ENCODE data around the gene BNIP1.
A peak's percentile ranks its signal among the peaks of the same experiment; 100 is the strongest.
"Not testable (repeated sequence)": the region's sequence is repeated elsewhere in the genome, so short reads cannot be mapped to it uniquely, and the experiment has no call there.

Gene BNIP1, protein sequence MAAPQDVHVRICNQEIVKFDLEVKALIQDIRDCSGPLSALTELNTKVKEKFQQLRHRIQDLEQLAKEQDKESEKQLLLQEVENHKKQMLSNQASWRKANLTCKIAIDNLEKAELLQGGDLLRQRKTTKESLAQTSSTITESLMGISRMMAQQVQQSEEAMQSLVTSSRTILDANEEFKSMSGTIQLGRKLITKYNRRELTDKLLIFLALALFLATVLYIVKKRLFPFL

DNA sequence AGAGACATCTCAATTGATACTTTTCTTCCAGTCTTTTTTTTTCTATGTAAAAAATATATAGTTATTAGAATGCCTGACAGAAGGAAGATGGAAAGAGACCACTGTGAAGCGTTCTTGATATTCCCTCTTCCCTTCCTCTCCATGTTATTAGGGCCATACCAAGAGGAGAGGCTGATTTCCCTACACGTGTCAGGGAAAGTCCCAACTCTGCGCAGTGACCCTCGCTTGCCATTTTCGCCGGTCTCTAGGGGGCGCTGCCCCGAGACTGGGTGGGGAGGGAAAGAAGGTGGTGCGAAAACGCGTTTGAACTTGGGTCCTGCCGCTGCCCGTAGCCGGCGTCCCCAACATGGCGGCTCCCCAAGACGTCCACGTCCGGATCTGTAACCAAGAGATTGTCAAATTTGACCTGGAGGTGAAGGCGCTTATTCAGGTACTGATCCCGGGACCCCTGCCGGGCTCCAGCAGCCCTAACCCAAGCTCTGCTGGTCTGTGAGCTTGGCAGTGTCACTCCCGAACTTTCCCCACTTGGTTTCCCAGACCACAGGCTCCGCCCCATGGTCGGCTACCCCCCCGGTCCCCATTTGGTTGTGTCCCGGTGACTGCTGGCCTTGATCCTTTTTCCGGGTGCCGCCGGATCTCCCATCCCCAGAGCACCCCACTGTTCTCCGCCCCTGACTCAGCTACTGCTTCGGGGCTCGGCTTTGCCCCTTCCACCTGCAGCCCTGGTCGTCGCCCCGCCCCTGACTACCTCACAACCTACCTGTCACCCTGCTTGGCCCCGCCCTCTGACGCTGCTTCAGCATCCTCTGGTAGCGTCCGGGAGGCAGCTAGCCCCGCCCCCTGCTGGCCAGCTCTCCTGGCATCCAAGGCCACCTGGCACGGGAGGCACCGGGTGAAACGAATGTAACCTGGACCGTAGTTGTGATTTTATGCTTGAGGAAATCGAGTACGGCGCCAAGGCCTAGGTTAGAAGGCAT, at the start of gene BNIP1:
Gene BNIP1, plus strand, starts transcription at position 332 of the 977 bp plus-strand sequence. Its CDS starts 15 bp downstream, at position 347.
- peak; percentile 90 for DNase-seq

DNA sequence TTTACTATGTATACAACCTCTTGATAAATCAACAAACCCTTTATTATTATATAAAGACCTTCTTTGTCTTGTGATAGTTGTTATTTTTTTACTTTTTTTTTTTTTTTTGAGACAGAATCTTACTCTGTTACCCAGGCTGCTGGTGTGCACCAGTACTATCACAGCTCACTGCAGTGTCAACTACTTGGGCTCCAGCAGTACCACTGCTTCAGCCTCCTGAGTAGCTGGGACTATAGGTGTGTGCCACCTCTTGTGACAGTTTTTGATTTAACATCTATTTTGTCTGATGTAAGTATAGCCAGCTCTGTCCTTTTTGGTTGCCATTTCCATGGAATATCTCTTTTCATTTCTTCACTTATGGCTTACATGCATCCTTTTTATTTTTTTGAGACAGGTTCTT, 45.5 kb upstream of the BNIP1 start:
- no peak for DNase-seq

DNA sequence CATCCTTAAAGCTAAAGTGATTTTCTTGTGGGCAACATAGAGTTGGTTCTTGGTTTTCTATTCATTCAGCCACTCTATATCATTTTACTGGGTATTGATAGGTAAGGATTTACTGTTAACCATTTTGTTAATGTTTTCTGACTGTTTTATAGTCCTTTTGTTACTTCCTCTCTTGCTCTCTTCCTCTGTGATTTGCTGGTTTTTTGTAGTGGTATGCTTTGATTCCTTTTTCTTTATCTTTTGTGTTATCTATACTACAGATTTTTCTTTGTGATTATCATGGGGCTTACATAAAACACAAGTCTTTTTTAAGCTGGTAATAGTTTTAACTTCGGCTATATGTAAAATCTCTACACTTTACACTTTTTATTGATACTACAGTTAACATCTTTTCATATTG, 44.9 kb upstream of the BNIP1 start:
- no peak for DNase-seq

DNA sequence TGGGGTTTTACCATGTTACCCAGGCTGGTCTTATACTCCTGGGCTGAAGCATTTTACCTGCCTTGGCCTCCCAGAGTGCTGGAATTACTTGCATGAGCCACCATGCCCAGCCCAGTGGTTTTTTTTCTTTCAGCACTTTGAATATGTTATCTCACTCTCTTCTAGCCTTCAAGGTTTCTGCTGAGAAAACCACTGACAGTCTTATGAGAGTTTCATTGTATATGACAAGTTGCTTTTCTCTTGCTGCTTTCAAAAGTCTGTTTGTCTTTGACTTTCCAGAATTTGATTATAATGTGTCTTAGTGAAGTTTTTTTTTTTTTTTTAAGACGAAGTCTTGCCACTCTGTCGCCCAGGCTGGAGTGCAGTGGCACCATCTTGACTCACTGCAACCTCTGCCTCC, 43.1 kb upstream of the BNIP1 start:
- DNase-seq: no peak

- no peak for DNase-seq
These were observed 40.9 kb upstream of the BNIP1 start for GRCh38 chr5:173103411-173103810.

GRCh38 chr5:173108914-173109313, 35.4 kb upstream of the BNIP1 start:
- no peak for DNase-seq

DNA sequence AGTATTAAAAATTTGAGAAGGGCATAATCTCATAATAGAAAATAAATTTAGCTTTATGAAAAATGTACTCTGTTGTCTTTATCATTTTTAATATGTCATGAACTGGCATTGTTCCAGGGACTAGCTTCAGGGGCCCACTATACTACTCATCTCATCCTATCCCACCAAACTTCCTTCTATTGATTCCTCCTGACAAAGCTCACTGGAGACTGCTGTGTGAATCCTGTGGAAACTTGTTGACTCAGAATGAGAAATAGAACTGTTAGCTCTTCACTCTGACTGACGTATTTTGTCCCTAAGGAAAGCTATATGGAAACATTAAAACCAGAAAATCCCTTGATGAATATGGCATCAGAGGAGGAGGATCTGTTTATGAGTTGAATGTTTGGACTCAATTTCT, 29.8 kb upstream of the BNIP1 start:
- DNase-seq: no peak

- DNase-seq: no peak
These were observed 24.6 kb upstream of the BNIP1 start for GRCh38 chr5:173119719-173120118.

DNA sequence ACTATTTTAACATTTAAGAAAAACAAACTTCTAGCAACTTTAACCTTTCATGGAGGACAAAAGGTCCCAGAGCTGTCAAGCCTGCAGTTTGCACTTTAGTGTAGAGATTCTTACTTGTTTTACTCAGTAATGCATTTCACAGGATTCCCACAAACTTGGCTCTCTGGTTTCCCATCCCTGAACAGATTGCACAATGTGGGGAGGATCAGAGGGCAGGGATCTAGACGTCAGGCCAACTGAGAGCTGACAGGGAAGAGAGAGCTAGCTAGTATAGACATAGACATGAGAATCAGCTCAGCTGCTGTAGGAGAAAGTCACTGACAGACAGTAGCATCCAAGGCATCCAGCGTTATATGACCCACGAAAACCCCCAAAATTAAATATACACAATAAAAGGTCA, 20.9 kb upstream of the BNIP1 start:
- DNase-seq: no peak

DNA sequence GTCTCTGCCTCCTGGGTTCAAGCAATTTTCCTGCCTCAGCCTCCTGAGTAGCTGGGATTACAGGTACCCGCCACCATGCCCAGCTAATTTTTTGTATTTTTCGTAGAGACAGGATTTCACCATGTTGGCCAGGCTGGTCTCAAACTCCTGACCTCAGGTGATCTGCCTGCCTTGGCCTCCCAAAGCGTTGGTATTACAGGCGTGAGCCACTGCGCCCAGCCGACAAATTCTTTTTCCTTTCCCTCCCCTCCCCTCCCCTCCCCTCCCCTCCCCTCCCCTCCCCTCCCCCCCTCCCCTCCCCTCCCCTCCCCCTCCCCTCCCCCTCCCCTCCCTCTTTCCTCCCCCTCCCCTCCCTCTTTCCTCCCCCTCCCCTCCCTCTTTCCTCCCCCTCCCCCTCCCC, 12.2 kb upstream of the BNIP1 start:
- not testable (repeated sequence) for DNase-seq

DNA sequence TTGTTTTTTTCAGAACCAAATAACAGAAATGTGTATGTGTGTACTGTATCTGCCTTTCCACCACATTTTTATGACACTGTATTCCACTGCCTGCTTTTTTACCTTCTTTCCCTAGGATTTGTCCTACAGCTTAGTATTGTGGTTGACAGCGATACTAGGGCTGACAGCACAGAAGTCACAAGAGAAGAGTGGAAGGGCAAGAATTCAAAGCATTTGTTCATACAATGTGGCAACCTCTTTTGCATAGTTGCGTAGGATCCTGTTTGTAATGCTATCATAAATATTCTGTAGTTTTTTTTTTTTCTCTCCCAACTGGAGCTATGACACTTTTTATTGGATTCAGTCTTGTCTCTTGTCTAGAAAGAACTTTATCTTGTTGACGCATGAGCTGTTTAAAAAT, 5.6 kb upstream of the BNIP1 start:
- DNase-seq: no peak

DNA sequence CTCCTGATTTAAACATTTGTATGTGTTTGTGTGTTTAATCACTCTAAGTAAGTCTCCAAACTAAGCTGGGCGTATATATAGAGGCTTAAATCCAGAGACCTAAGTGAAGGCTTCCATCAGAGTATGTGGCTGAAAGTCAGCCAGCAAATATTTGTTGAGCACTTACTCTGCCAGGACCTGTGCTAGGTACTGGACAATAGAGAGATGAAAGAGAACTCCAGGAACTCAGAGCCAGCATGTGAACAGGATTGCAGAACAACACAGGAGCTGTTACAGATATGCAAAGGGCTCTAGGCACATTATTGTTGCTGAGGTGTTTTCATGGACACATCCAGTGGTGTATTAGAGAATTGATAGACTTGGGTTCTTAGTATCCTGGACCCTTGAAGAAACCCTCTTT, 4.7 kb upstream of the BNIP1 start:
- DNase-seq: no peak

GRCh38 chr5:173140769-173141168, 3.6 kb upstream of the BNIP1 start:
- DNase-seq: no peak

GRCh38 chr5:173143567-173143966, 764 bp upstream of the BNIP1 start:
- no peak for DNase-seq

- no peak for DNase-seq
These were observed 4.0 kb downstream of the BNIP1 start for GRCh38 chr5:173148354-173148753.

DNA sequence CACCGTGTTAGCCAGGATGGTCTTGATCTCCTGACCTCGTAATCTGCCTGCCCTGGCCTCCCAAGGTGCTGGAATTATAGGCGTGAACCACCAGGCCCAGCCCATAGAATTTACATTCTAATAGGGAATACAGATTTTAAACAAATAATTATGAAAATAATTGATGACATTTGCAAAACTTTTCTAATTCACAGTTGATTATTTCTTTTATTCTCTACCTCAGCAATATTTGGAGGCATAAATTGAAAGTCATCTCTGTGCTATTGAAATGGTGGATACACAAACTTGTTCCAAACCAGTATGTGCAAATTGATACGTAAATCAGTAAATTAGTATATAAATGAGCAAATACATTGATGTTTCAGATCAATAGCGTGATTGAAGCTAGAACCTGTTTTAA, 8.2 kb downstream of the BNIP1 start:
- DNase-seq: no peak

DNA sequence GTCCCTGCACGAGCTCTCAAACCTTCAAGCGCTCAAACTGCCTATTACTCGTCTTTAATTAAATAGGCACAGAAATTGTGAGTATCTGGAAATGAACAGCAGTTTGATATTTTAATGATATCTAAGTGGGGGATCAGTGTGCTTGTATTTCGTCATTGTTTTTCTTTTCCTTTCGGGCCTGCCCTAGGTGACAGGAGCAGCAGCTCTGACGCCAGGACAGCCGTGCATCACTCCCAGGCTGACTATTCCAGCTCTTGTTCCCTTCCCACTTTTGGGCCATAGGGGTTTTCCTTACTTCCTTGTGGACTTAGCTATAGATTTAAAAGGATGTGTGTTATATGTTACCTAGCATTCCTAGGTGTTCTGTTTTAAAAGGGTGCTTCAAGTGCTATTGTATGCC, 9.5 kb downstream of the BNIP1 start:
- DNase-seq: no peak

DNA sequence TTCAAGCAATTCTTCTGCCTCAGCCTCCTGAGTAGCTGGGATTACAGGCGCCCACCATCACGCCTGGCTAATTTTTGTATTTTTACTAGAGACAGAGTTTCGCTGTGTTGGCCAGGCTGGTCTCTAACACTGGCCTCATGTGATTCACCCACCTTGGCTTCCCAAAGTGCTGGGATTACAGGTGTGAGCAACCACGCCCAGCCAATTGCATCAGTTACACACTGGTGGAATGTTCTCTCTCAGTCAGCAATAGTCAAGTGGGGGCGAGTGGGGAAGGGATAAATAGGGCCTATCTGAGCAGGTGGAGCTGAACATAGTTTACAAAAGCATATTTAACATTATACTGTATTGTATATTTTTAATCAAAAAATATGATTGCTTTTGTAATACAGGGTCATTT, 10.3 kb downstream of the BNIP1 start:
- not testable (repeated sequence) for DNase-seq

DNA sequence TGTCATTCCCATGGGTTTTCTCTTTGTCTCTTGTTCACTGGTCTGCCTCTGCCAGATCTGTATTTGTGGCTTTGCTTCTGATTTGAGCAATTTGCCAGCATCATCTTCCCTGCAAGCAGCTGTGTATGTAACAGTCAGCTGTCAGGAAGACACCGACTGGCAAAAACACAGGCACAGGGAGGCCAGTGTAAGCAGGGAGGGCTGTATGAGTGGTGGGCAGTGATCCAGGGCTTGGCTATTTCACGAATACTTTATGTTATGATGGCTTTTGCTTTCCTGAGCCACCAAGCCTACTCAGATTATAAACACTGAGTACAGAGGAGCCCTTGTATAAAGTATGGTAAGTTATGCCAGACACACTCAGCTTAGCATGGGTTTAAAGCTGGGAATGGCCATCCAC, 11.6 kb downstream of the BNIP1 start:
- peak; percentile 42 for DNase-seq

GRCh38 chr5:173158366-173158765, 14.0 kb downstream of the BNIP1 start:
- no peak for DNase-seq

DNA sequence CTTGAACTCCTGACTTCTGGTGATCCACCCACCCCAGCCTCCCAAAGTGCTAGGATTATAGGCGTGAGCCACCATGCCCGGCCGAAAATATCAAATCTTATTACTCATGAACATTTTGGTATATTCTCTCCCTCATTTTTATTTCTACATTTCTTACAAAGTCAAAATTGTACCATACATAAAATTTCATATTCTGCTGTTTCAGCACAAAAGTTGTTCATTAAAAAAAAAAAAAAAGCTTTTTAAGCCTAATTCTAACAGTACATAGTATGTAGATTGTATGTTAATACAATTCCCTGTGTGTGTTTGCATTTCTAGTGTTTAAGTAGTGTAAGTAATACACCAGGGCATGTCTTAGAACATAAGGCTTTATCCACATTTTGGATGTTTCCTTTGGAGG, 14.9 kb downstream of the BNIP1 start:
- no peak for DNase-seq

GRCh38 chr5:173161148-173161547, 16.8 kb downstream of the BNIP1 start:
- DNase-seq: no peak

- no peak for DNase-seq
These were observed 18.9 kb downstream of the BNIP1 start for GRCh38 chr5:173163219-173163618.
